ENCODE results near the gene SIAH3.

- TF ChIP-seq CTCF (IDR thresholded peaks at IDR 0.05), result no peak
- TF ChIP-seq EP300 (IDR thresholded peaks at IDR 0.05; ENCODE audit: low read depth), result no peak
- no peak for TF ChIP-seq POLR2A (IDR thresholded peaks at IDR 0.05)
These were observed 21.0 kb upstream of the SIAH3 start for GRCh38 chr13:45872566-45872965.

All from transverse colon (tissue), 3 donors.